Activated T-helper 2 cell treated with anti-CD3 and anti-CD28 coated beads, Interferon-gamma antibody, Interleukin-2, Interleukin-4, amounts not matched to agents 10 μg/mL and 5 μg/mL and 100 μg/mL, durations not matched to agents 14 hours and 24 hours and 36 hours (primary cell): ENCODE measurements around the gene INPP5A. TPM values are rescaled to one million over a fixed set of nuclear protein-coding genes. Genes with fewer than 3 reads are reported as not detected.

ENCODE experiments used
- DNase-seq: peaks from one replicate; pipeline ENCODE4 v3.0.0; 2021; ENCODE audit warnings: low spot score
- H3K27ac Mint-ChIP-seq: one replicate; pipeline ENCODE4 v1.8.0; 2021; ENCODE audit warnings: mixed read lengths
- H3K27me3 Mint-ChIP-seq: one replicate; pipeline ENCODE4 v1.8.0; 2021; ENCODE audit warnings: low read depth, mixed read lengths
- H3K36me3 Mint-ChIP-seq: one replicate; pipeline ENCODE4 v1.8.0; 2021; ENCODE audit warnings: low read depth, mixed read lengths
- H3K4me1 Mint-ChIP-seq: one replicate; pipeline ENCODE4 v1.8.0; 2021; ENCODE audit warnings: low read depth, mixed read lengths
- H3K4me3 Mint-ChIP-seq: one replicate; pipeline ENCODE4 v1.8.0; 2021; ENCODE audit warnings: low read depth, mild to moderate bottlenecking, moderate library complexity, mixed read lengths
- H3K9me3 Mint-ChIP-seq: one replicate; pipeline ENCODE4 v1.8.0; 2021; ENCODE audit warnings: mixed read lengths
- intact Hi-C: fragments of 100-400 bp; cut with micrococcal nuclease; formaldehyde crosslinking; loops from one replicate; pipeline ENCODE4 v1.15.1; 2023
- total RNA-seq: library from RNA; stranded (reverse); gene quantifications from 2 replicates; pipeline ENCODE4 v1.2.3, GENCODE V29; 2022

Gene INPP5A
- total RNA-seq, 1 donor from 2014 or later: 13.0 TPM

- Mint-ChIP-seq H3K4me1 (peaks cover 20% of the 10 kb centered on the region), H3K4me3 (no peak overlapping the region), H3K27me3 (peaks cover 7% of the 10 kb centered on the region), H3K36me3 (no peaks in the 10 kb centered on the region), H3K27ac (no peak overlapping the region), H3K9me3 (no peaks in the 10 kb centered on the region)
- intact Hi-C loops: loop anchor here (10.0 kb wide), 1 partner anchor 253 kb away; no protein-coding TSS in a partner anchor
- DNase-seq: no peak
Observed at GRCh38 chr10:132638130-132638515, 100.5 kb downstream of the INPP5A start.

GRCh38 chr10:132639470-132639869 is 101.9 kb downstream of the INPP5A start:
- H3K4me1 Mint-ChIP-seq: peaks cover 19% of the 10 kb centered on the region
- H3K27ac Mint-ChIP-seq: no peak overlapping the region
- H3K36me3 Mint-ChIP-seq: no peaks in the 10 kb centered on the region
- peaks cover 7% of the 10 kb centered on the region for H3K27me3 Mint-ChIP-seq
- intact Hi-C loops: loop anchor here (10.0 kb wide), 1 partner anchor 255 kb away; no protein-coding TSS in a partner anchor
- H3K4me3 Mint-ChIP-seq: no peak overlapping the region
- H3K9me3 Mint-ChIP-seq: no peaks in the 10 kb centered on the region
- DNase-seq: no peak

GRCh38 chr10:132640326-132641125 is 102.9 kb downstream of the INPP5A start:
- Mint-ChIP-seq H3K4me1 (peaks cover 15% of the 10 kb centered on the region), H3K27ac (no peak overlapping the region), H3K27me3 (peaks cover 5% of the 10 kb centered on the region), H3K36me3 (no peaks in the 10 kb centered on the region), H3K4me3 (no peak overlapping the region), H3K9me3 (no peaks in the 10 kb centered on the region)
- no peak for DNase-seq
- intact Hi-C loops: no loop called here

GRCh38 chr10:132641401-132641800 is 103.8 kb downstream of the INPP5A start:
- intact Hi-C loops: no loop called here
- Mint-ChIP-seq H3K4me3 (no peak overlapping the region), H3K27me3 (peaks cover 5% of the 10 kb centered on the region), H3K36me3 (no peaks in the 10 kb centered on the region), H3K9me3 (no peaks in the 10 kb centered on the region), H3K4me1 (peaks cover 15% of the 10 kb centered on the region), H3K27ac (no peak overlapping the region)
- DNase-seq: no peak

- Mint-ChIP-seq H3K27me3 (peaks cover 5% of the 10 kb centered on the region), H3K4me1 (peaks cover 14% of the 10 kb centered on the region), H3K9me3 (no peaks in the 10 kb centered on the region), H3K27ac (no peak overlapping the region), H3K4me3 (no peak overlapping the region), H3K36me3 (no peaks in the 10 kb centered on the region)
- no peak for DNase-seq
- intact Hi-C loops: no loop called here
Observed at GRCh38 chr10:132641966-132642731, 104.6 kb downstream of the INPP5A start.

GRCh38 chr10:132642732-132643008 is 105.1 kb downstream of the INPP5A start:
- intact Hi-C loops: no loop called here
- Mint-ChIP-seq H3K27ac (no peak overlapping the region), H3K9me3 (no peaks in the 10 kb centered on the region), H3K4me3 (no peak overlapping the region), H3K36me3 (no peaks in the 10 kb centered on the region), H3K27me3 (peaks cover 1% of the 10 kb centered on the region), H3K4me1 (peaks cover 9% of the 10 kb centered on the region)
- no peak for DNase-seq

- Mint-ChIP-seq H3K27ac (no peak overlapping the region), H3K27me3 (no peaks in the 10 kb centered on the region), H3K9me3 (no peaks in the 10 kb centered on the region), H3K36me3 (no peaks in the 10 kb centered on the region), H3K4me1 (peaks cover 8% of the 10 kb centered on the region), H3K4me3 (no peak overlapping the region)
- intact Hi-C loops: no loop called here
- DNase-seq: no peak
Observed at GRCh38 chr10:132643709-132644526, 106.3 kb downstream of the INPP5A start.

- Mint-ChIP-seq H3K36me3 (no peaks in the 10 kb centered on the region), H3K27ac (no peak overlapping the region), H3K9me3 (no peaks in the 10 kb centered on the region), H3K4me3 (no peak overlapping the region), H3K4me1 (peaks cover 8% of the 10 kb centered on the region), H3K27me3 (no peaks in the 10 kb centered on the region)
- DNase-seq: no peak
- intact Hi-C loops: no loop called here
Observed at GRCh38 chr10:132644527-132645246, 107.1 kb downstream of the INPP5A start.

GRCh38 chr10:132645247-132645530 is 107.6 kb downstream of the INPP5A start:
- Mint-ChIP-seq H3K4me1 (peaks cover 8% of the 10 kb centered on the region), H3K27me3 (no peaks in the 10 kb centered on the region), H3K36me3 (no peaks in the 10 kb centered on the region), H3K9me3 (no peaks in the 10 kb centered on the region), H3K27ac (no peak overlapping the region), H3K4me3 (no peak overlapping the region)
- intact Hi-C loops: no loop called here
- no peak for DNase-seq

- intact Hi-C loops: no loop called here
- peaks cover 8% of the 10 kb centered on the region for H3K4me1 Mint-ChIP-seq
- H3K4me3 Mint-ChIP-seq: no peak overlapping the region
- H3K36me3 Mint-ChIP-seq: no peaks in the 10 kb centered on the region
- no peak overlapping the region for H3K27ac Mint-ChIP-seq
- no peak for DNase-seq
- H3K9me3 Mint-ChIP-seq: no peaks in the 10 kb centered on the region
- no peaks in the 10 kb centered on the region for H3K27me3 Mint-ChIP-seq
Observed at GRCh38 chr10:132645630-132646442, 108.2 kb downstream of the INPP5A start.

- Mint-ChIP-seq H3K4me1 (peaks cover 2% of the 10 kb centered on the region), H3K4me3 (no peak overlapping the region), H3K9me3 (no peaks in the 10 kb centered on the region), H3K36me3 (no peaks in the 10 kb centered on the region), H3K27ac (no peak overlapping the region), H3K27me3 (no peaks in the 10 kb centered on the region)
- intact Hi-C loops: no loop called here
- no peak for DNase-seq
Observed at GRCh38 chr10:132646443-132647097, 109.0 kb downstream of the INPP5A start.
